HFFc6 (cell line): ENCODE measurements around the gene DUOXA2. TPM values are rescaled to one million over a fixed set of nuclear protein-coding genes. Genes with fewer than 3 reads are reported as not detected.
"Not testable (repeated sequence)": the region's sequence is repeated elsewhere in the genome, so short reads cannot be mapped to it uniquely, and the experiment has no call there.

ENCODE experiments used
- DNase-seq: peaks from one replicate; pipeline ENCODE4 v3.0.0-alpha.2; 2018
- H3K27ac Mint-ChIP-seq: 2 replicates; pipeline ENCODE4 v1.8.0; 2020; ENCODE audit warnings: mild to moderate bottlenecking, mixed read lengths
- H3K27me3 Mint-ChIP-seq: 2 replicates; pipeline ENCODE4 v1.8.0; 2021; ENCODE audit warnings: mild to moderate bottlenecking, moderate library complexity, mixed read lengths; ENCODE audit not compliant: insufficient read depth
- H3K36me3 Mint-ChIP-seq: 2 replicates; pipeline ENCODE4 v1.8.0; 2021; ENCODE audit warnings: low read depth, mixed read lengths
- H3K4me1 Mint-ChIP-seq: 2 replicates; pipeline ENCODE4 v1.8.0; 2020; ENCODE audit warnings: low read depth, mixed read lengths
- H3K4me3 Mint-ChIP-seq: 2 replicates; pipeline ENCODE4 v1.8.0; 2020; ENCODE audit warnings: mild to moderate bottlenecking, moderate library complexity, mixed read lengths
- H3K9me3 Mint-ChIP-seq: 2 replicates; pipeline ENCODE4 v1.8.0; 2020; ENCODE audit warnings: mild to moderate bottlenecking, mixed read lengths
- CTCF ChIP-seq: fragments of 200-600 bp; sonication (generic); IDR thresholded peaks from 2 replicates; pipeline ENCODE4 v1.5.0; 2021; ENCODE audit warnings: antibody characterized with exemption, mild to moderate bottlenecking
- total RNA-seq, 6 experiments: library from RNA; stranded (reverse); fragmentation: NEBNext Ultra II Directional; extraction: Animal tissue kit (Norgen Biotek cat#: 25700); gene quantifications; 2 replicates in 1 of 6; 3 replicates in 5 of 6; pipeline ENCODE4 v1.2.3, GENCODE V29; 2021

The DUOXA2 gene
- total RNA-seq, 6 experiments from 2014 or later, result not detected

DNA sequence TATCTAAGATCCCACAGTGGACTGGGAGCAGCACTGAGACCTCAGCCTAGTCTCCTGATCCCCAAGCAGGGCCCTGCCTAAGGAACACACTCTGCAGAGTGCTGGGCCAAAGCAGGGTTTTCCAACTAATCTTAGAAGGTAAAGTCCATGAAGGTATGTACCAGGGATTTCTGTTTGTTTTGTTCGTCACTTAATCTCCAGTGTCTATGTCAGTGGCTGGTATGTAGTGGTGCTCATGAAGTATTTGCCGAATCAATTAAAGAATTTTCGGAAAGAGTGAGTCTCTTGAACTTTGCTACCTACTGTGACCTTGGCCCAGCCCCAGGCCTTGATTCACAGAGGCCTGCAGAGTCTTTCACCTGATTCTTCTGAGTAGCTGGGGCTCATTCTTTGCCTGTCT lies 17.4 kb downstream of the DUOXA2 start:
- Mint-ChIP-seq H3K27me3 (peaks cover 39% of the 10 kb centered on the region), H3K4me3 (no peak overlapping the region), H3K36me3 (no peaks in the 10 kb centered on the region), H3K9me3 (no peaks in the 10 kb centered on the region), H3K27ac (no peak overlapping the region), H3K4me1 (no peaks in the 10 kb centered on the region)
- no peak for TF ChIP-seq CTCF
- no peak for DNase-seq

DNA sequence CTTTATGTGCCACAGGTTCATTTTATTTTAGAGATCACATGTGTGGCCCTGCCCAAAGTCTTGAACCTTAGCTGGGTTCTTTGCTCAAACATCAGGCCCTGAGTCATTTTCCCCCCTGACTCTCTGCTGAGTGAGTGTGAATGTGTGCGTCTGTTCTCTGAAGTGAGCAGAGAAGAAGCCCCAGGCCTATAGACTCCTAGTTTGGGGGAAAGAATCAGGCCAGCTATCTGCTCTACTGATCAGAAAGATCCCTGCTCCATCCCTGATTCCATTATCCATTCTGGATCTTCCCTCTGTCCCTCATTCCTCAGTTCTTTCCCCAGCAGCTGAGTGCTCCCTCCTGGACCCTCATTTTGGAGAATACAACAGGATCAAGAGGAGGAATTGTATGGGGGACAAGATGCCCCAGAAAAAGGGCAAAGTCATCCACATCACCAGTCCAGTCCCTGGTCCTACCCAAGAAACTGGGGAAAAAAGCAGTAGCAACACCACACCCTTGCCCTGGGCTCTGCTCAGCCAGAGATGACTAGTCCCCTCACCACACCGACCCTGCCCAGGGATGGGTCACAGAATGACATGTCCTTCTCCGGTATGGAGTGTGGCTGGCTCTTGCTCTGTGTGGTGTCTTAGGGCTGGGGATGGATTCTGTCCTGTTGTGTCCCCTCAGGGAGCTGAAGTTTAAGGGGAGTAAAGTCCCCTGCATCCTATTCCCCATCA lies 18.9 kb downstream of the DUOXA2 start:
- Mint-ChIP-seq H3K36me3 (no peaks in the 10 kb centered on the region), H3K4me1 (no peaks in the 10 kb centered on the region), H3K9me3 (no peaks in the 10 kb centered on the region), H3K27ac (no peak overlapping the region), H3K27me3 (peaks cover 38% of the 10 kb centered on the region), H3K4me3 (no peak overlapping the region)
- TF ChIP-seq CTCF, result no peak
- no peak for DNase-seq

DNA sequence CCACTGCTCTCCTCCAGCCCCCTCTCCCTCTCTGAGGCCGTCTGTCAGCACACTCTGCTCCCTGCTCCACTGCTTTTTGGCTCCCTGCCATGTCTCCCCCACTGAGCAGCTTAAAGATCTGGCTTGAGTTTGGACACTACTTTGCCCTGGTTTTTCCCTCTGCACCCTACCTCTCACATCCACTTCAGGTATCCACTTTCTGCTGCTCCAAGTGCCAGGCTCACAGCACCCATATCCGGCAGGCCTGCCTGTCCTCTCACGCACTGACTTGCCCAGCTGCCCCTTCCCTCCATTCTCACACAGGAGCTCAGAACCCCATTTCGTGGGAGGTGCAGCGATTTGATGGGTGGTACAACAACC lies 19.4 kb downstream of the DUOXA2 start:
- no peak for TF ChIP-seq CTCF
- H3K9me3 Mint-ChIP-seq, result no peaks in the 10 kb centered on the region
- H3K27ac Mint-ChIP-seq, result no peak overlapping the region
- no peak overlapping the region for H3K4me3 Mint-ChIP-seq
- no peaks in the 10 kb centered on the region for H3K4me1 Mint-ChIP-seq
- peaks cover 35% of the 10 kb centered on the region for H3K27me3 Mint-ChIP-seq
- DNase-seq, result no peak
- no peaks in the 10 kb centered on the region for H3K36me3 Mint-ChIP-seq

DNA sequence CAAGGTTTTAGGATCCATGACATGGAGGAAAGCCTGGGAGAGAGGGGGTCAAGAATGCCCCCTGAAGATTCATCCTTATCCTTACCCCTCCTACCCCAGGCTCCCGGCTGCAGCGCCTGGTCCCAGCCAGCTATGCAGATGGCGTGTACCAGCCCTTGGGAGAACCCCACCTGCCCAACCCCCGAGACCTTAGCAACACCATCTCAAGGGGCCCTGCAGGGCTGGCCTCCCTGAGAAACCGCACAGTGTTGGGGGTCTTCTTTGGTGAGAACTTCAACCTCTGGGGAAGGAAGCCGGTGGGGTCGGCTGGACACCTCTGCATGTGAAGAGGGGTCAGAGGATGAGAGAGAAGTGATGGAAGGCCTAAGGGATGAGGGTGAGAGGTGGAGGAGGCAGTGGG lies 19.9 kb downstream of the DUOXA2 start:
- no peak for DNase-seq
- Mint-ChIP-seq H3K4me3 (no peak overlapping the region), H3K4me1 (no peaks in the 10 kb centered on the region), H3K36me3 (no peaks in the 10 kb centered on the region), H3K27me3 (peaks cover 34% of the 10 kb centered on the region), H3K9me3 (no peaks in the 10 kb centered on the region), H3K27ac (no peak overlapping the region)
- TF ChIP-seq CTCF, result no peak

DNA sequence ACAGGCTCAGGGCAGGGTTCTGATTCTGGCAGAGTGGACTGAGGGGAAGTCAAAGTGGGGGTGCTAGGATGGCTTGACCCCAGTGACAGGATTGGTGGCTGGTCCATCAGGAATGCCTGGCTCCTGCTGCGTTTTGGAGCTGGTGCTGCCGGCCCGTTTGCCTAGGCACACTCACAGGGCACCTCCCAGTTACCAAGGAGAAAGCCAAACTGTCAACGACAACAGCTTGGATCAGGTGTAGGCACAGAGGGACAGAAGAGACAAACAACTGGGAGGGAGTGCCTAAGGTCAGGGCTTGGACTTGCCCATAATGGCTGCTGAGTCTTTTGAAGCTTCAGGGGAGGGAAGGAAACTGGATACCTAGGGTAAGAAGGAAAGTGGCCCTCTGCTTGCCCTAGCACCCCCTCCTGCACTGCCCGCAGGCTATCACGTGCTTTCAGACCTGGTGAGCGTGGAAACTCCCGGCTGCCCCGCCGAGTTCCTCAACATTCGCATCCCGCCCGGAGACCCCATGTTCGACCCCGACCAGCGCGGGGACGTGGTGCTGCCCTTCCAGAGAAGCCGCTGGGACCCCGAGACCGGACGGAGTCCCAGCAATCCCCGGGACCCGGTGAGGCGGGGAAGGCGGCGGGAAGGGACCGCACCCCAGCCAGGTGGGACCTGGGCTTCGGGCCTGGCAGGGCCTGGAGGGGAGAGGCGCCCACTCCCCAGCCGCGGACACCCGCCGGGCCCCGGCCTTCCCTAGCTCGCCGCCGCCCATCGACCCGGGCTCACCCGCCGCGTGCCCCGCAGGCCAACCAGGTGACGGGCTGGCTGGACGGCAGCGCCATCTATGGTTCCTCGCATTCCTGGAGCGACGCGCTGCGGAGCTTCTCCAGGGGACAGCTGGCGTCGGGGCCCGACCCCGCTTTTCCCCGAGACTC lies 20.8 kb downstream of the DUOXA2 start:
- Mint-ChIP-seq H3K4me3 (no peak overlapping the region), H3K9me3 (no peaks in the 10 kb centered on the region), H3K36me3 (no peaks in the 10 kb centered on the region), H3K27ac (no peak overlapping the region), H3K4me1 (no peaks in the 10 kb centered on the region), H3K27me3 (peaks cover 34% of the 10 kb centered on the region)
- DNase-seq, result no peak
- no peak for TF ChIP-seq CTCF

GRCh38 chr15:45135705-45136377 lies 21.7 kb downstream of the DUOXA2 start:
- H3K9me3 Mint-ChIP-seq, DNase-seq, H3K4me1 Mint-ChIP-seq, H3K27ac Mint-ChIP-seq, H3K36me3 Mint-ChIP-seq, H3K4me3 Mint-ChIP-seq: not testable (repeated sequence)
- peaks cover 29% of the 10 kb centered on the region for H3K27me3 Mint-ChIP-seq
